HEK293 (cell line): ENCODE measurements around the gene WDR64.
A peak's percentile ranks its signal among the peaks of the same experiment; 100 is the strongest.

Experiments used
- CTCF ChIP-seq: fragments of 450-650 bp; formaldehyde crosslinking; IDR thresholded peaks from 2 replicates; pipeline ENCODE4 v1.5.1; 2016; ENCODE audit warnings: missing biosample characterization, missing genetic modification characterization
- GFI1B ChIP-seq: fragments of 450-650 bp; formaldehyde crosslinking; IDR thresholded peaks from 2 replicates; pipeline ENCODE4 v1.5.1; 2016; ENCODE audit warnings: missing biosample characterization, missing genetic modification characterization
- REST ChIP-seq: fragments of 450-650 bp; formaldehyde crosslinking; IDR thresholded peaks from 2 replicates; pipeline ENCODE4 v1.5.1; 2016; ENCODE audit warnings: missing biosample characterization, missing genetic modification characterization
- SCRT1 ChIP-seq: fragments of 450-650 bp; formaldehyde crosslinking; IDR thresholded peaks from 2 replicates; pipeline ENCODE4 v1.5.1; 2016; ENCODE audit warnings: missing biosample characterization, missing genetic modification characterization, borderline replicate concordance
- TF ChIP-seq, protein P1 (sequence below): sonication (generic); formaldehyde crosslinking; IDR thresholded peaks from 2 replicates; pipeline ENCODE4 v1.8.1; 2022; ENCODE audit warnings: mild to moderate bottlenecking, moderate library complexity, missing genetic modification reagents
- TF ChIP-seq, protein P2 (sequence below): fragments of 450-650 bp; IDR thresholded peaks from 2 replicates; pipeline ENCODE4 v1.5.1; 2018; ENCODE audit warnings: missing biosample characterization, mild to moderate bottlenecking, missing genetic modification characterization
- TF ChIP-seq, protein P3 (sequence below): fragments of 450-650 bp; formaldehyde crosslinking; IDR thresholded peaks from 2 replicates; pipeline ENCODE4 v1.5.1; 2016; ENCODE audit warnings: missing biosample characterization, missing genetic modification characterization, low read depth
- TF ChIP-seq, protein P4 (sequence below): fragments of 450-650 bp; formaldehyde crosslinking; IDR thresholded peaks from 2 replicates; pipeline ENCODE4 v1.5.1; 2016; ENCODE audit warnings: missing biosample characterization, missing genetic modification characterization
- TF ChIP-seq, protein P5 (sequence below): fragments of 450-650 bp; formaldehyde crosslinking; IDR thresholded peaks from 2 replicates; pipeline ENCODE4 v1.5.1; 2016; ENCODE audit warnings: missing biosample characterization, missing genetic modification characterization

GRCh38 chr1:241834733-241835377 lies 182.8 kb downstream of the WDR64 start:
- TF ChIP-seq CTCF (tag by site-specific recombination) (peak; percentile 44; the same call in 1 of the 2 replicates), SCRT1 (tag by site-specific recombination) (no peak), REST (tag by site-specific recombination) (no peak), GFI1B (tag by site-specific recombination) (no peak)
- TF ChIP-seq, protein P1, sequence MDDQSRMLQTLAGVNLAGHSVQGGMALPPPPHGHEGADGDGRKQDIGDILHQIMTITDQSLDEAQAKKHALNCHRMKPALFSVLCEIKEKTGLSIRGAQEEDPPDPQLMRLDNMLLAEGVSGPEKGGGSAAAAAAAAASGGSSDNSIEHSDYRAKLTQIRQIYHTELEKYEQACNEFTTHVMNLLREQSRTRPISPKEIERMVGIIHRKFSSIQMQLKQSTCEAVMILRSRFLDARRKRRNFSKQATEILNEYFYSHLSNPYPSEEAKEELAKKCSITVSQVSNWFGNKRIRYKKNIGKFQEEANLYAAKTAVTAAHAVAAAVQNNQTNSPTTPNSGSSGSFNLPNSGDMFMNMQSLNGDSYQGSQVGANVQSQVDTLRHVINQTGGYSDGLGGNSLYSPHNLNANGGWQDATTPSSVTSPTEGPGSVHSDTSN, result no peak
- TF ChIP-seq, protein P2, sequence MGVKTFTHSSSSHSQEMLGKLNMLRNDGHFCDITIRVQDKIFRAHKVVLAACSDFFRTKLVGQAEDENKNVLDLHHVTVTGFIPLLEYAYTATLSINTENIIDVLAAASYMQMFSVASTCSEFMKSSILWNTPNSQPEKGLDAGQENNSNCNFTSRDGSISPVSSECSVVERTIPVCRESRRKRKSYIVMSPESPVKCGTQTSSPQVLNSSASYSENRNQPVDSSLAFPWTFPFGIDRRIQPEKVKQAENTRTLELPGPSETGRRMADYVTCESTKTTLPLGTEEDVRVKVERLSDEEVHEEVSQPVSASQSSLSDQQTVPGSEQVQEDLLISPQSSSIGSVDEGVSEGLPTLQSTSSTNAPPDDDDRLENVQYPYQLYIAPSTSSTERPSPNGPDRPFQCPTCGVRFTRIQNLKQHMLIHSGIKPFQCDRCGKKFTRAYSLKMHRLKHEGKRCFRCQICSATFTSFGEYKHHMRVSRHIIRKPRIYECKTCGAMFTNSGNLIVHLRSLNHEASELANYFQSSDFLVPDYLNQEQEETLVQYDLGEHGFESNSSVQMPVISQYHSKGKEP (tag by site-specific recombination), result no peak
- TF ChIP-seq, protein P3, sequence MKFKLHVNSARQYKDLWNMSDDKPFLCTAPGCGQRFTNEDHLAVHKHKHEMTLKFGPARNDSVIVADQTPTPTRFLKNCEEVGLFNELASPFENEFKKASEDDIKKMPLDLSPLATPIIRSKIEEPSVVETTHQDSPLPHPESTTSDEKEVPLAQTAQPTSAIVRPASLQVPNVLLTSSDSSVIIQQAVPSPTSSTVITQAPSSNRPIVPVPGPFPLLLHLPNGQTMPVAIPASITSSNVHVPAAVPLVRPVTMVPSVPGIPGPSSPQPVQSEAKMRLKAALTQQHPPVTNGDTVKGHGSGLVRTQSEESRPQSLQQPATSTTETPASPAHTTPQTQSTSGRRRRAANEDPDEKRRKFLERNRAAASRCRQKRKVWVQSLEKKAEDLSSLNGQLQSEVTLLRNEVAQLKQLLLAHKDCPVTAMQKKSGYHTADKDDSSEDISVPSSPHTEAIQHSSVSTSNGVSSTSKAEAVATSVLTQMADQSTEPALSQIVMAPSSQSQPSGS (tag by site-specific recombination), result no peak
- TF ChIP-seq, protein P4, sequence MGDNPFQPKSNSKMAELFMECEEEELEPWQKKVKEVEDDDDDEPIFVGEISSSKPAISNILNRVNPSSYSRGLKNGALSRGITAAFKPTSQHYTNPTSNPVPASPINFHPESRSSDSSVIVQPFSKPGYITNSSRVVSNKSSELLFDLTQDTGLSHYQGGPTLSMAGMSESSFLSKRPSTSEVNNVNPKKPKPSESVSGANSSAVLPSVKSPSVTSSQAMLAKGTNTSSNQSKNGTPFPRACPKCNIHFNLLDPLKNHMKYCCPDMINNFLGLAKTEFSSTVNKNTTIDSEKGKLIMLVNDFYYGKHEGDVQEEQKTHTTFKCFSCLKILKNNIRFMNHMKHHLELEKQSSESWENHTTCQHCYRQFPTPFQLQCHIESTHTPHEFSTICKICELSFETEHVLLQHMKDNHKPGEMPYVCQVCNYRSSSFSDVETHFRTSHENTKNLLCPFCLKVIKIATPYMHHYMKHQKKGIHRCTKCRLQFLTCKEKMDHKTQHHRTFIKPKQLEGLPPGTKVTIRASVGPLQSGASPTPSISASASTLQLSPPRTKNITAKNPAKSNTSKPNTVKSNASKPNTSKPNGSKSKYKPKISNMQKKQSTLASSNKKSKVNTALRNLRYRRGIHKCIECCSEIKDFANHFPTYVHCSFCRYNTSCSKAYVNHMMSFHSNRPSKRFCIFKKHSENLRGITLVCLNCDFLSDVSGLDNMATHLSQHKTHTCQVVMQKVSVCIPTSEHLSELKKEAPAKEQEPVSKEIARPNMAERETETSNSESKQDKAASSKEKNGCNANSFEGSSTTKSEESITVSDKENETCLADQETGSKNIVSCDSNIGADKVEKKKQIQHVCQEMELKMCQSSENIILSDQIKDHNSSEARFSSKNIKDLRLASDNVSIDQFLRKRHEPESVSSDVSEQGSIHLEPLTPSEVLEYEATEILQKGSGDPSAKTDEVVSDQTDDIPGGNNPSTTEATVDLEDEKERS (tag by site-specific recombination), result no peak
- TF ChIP-seq, protein P5, sequence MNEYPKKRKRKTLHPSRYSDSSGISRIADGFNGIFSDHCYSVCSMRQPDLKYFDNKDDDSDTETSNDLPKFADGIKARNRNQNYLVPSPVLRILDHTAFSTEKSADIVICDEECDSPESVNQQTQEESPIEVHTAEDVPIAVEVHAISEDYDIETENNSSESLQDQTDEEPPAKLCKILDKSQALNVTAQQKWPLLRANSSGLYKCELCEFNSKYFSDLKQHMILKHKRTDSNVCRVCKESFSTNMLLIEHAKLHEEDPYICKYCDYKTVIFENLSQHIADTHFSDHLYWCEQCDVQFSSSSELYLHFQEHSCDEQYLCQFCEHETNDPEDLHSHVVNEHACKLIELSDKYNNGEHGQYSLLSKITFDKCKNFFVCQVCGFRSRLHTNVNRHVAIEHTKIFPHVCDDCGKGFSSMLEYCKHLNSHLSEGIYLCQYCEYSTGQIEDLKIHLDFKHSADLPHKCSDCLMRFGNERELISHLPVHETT (tag by site-specific recombination), result no peak
